HL-60 (cell line): ENCODE data around the gene MACROD2.

Experiments
- DNase-seq, 2 experiments: peaks; one replicate each; pipeline ENCODE4 v3.0.0-alpha.2; 2010 to 2020; ENCODE audit warnings: low read depth in 1 of 2, low spot score in 1 of 2
- H3K27ac ChIP-seq: fragments of 250-450 bp; sonication (Bioruptor Pico); replicated peaks from 2 replicates; pipeline ENCODE4 v1.5.1; 2020; ENCODE audit warnings: mild to moderate bottlenecking, moderate library complexity
- H3K27me3 ChIP-seq: fragments of 250-450 bp; sonication (Bioruptor Pico); 2 replicates; pipeline ENCODE4 v1.5.1; 2021; ENCODE audit warnings: mild to moderate bottlenecking, moderate library complexity; ENCODE audit not compliant: insufficient read depth, poor library complexity, severe bottlenecking
- H3K4me3 ChIP-seq: replicated peaks from 2 replicates; pipeline ENCODE4 v1.5.1; 2011; ENCODE audit warnings: mild to moderate bottlenecking, control low read depth, low read length; ENCODE audit not compliant: insufficient read depth
- GABPA ChIP-seq: IDR thresholded peaks from 2 replicates; pipeline ENCODE4 v1.6.1; 2012; ENCODE audit warnings: low read depth
- POLR2AphosphoS5 ChIP-seq: IDR thresholded peaks from 2 replicates; pipeline ENCODE4 v1.6.1; 2012; ENCODE audit warnings: low read depth
- SPI1 ChIP-seq: IDR thresholded peaks from 2 replicates; pipeline ENCODE4 v1.6.1; 2012; ENCODE audit warnings: low read depth, mild to moderate bottlenecking, borderline replicate concordance
- TF ChIP-seq, protein P1 (sequence below): IDR thresholded peaks from one replicate; pipeline ENCODE4 v1.5.1; 2011; ENCODE audit warnings: low read length, control low read depth, inconsistent platforms; ENCODE audit not compliant: insufficient read depth
- TF ChIP-seq, protein P2 (sequence below): IDR thresholded peaks from 2 replicates; pipeline ENCODE4 v1.6.1; 2012; ENCODE audit warnings: low read depth; ENCODE audit not compliant: insufficient replicate concordance

Gene MACROD2

DNA sequence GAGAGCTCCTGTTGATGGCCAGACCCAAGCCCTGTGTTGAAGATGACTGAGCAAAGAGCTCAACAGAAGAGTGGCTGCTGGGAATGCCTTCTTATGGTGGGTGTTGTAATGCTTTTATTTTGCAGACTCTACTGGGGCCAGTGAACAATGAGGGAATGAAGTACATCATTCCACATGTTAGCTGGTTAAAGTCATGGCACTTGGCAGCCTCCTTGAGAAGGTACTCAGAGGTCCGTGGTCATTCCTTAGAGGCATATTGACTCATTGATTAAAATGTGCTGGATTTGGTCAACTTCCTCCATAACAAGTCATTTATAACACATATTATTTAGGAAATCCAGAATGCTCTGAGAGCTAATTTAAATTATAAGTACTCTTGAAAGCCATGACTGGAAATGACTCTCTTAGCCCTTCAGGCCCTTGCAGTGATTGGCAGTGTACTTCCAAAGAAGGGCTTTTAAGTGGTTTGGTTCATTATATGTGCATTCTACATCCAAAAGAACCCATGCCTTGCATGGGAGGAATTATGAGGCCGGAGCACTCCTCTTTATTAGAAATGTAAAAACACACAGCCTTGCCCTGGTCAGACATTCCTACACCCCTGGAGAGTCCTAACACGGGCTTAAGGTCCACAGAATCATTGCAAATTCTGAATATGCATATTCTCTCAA, 1601.0 kb downstream of the MACROD2 start:
- no peak overlapping the region for H3K27ac ChIP-seq
- no peak for DNase-seq
- no peak for TF ChIP-seq POLR2AphosphoS5
- TF ChIP-seq GABPA: no peak
- TF ChIP-seq, protein P1, sequence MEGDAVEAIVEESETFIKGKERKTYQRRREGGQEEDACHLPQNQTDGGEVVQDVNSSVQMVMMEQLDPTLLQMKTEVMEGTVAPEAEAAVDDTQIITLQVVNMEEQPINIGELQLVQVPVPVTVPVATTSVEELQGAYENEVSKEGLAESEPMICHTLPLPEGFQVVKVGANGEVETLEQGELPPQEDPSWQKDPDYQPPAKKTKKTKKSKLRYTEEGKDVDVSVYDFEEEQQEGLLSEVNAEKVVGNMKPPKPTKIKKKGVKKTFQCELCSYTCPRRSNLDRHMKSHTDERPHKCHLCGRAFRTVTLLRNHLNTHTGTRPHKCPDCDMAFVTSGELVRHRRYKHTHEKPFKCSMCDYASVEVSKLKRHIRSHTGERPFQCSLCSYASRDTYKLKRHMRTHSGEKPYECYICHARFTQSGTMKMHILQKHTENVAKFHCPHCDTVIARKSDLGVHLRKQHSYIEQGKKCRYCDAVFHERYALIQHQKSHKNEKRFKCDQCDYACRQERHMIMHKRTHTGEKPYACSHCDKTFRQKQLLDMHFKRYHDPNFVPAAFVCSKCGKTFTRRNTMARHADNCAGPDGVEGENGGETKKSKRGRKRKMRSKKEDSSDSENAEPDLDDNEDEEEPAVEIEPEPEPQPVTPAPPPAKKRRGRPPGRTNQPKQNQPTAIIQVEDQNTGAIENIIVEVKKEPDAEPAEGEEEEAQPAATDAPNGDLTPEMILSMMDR: no peak
- TF ChIP-seq SPI1: no peak
- TF ChIP-seq, protein P2, sequence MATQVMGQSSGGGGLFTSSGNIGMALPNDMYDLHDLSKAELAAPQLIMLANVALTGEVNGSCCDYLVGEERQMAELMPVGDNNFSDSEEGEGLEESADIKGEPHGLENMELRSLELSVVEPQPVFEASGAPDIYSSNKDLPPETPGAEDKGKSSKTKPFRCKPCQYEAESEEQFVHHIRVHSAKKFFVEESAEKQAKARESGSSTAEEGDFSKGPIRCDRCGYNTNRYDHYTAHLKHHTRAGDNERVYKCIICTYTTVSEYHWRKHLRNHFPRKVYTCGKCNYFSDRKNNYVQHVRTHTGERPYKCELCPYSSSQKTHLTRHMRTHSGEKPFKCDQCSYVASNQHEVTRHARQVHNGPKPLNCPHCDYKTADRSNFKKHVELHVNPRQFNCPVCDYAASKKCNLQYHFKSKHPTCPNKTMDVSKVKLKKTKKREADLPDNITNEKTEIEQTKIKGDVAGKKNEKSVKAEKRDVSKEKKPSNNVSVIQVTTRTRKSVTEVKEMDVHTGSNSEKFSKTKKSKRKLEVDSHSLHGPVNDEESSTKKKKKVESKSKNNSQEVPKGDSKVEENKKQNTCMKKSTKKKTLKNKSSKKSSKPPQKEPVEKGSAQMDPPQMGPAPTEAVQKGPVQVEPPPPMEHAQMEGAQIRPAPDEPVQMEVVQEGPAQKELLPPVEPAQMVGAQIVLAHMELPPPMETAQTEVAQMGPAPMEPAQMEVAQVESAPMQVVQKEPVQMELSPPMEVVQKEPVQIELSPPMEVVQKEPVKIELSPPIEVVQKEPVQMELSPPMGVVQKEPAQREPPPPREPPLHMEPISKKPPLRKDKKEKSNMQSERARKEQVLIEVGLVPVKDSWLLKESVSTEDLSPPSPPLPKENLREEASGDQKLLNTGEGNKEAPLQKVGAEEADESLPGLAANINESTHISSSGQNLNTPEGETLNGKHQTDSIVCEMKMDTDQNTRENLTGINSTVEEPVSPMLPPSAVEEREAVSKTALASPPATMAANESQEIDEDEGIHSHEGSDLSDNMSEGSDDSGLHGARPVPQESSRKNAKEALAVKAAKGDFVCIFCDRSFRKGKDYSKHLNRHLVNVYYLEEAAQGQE: no peak
- no peak overlapping the region for H3K4me3 ChIP-seq
- H3K27me3 ChIP-seq: no peaks in the 10 kb centered on the region

DNA sequence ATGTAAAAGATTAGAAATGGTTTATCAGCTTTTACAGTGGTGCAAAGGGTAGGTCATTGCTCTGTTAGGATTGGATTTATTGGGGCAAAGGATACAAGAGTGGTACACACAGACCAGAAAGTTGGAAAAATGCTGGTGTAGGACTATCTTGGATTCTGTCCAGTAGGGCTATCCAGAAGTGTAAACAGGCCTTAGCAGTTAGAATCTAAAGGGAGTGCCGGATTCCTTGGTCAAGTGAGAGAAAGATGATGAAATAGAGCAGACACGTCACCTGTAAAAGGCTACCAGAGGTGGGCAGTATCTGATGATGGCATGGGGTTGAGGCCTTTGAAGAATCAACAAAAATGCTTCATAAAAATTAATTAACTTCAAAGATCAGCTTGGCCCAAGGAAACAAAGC, 1602.0 kb downstream of the MACROD2 start:
- no peak for DNase-seq
- no peak overlapping the region for H3K4me3 ChIP-seq
- H3K27ac ChIP-seq: no peak overlapping the region
- no peak for TF ChIP-seq GABPA
- TF ChIP-seq SPI1: no peak
- no peak for TF ChIP-seq POLR2AphosphoS5
- TF ChIP-seq, protein P2: no peak
- H3K27me3 ChIP-seq: no peaks in the 10 kb centered on the region

DNA sequence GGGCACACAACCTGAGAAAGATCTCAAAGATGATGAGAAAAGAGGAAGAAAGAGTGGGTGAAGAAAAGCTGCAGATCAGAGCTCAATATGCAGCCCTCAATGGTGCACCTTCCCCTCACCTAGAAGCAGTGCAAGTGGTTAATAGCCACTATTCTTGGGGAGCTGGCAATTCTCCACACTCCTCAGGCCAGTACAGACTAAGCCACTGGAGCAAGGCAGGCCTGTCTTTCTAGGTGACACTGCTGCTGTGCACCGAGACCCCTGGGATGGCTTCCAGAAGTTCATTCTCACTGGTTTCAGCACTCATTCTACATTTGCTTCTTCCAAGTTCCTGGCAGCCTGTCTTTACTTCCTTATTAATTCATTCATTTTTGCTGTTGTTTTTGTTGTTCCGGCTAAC, 1604.6 kb downstream of the MACROD2 start:
- Histone ChIP-seq H3K4me3 (no peak overlapping the region), H3K27ac (no peak overlapping the region), H3K27me3 (no peaks in the 10 kb centered on the region)
- TF ChIP-seq POLR2AphosphoS5: no peak
- DNase-seq: no peak

DNA sequence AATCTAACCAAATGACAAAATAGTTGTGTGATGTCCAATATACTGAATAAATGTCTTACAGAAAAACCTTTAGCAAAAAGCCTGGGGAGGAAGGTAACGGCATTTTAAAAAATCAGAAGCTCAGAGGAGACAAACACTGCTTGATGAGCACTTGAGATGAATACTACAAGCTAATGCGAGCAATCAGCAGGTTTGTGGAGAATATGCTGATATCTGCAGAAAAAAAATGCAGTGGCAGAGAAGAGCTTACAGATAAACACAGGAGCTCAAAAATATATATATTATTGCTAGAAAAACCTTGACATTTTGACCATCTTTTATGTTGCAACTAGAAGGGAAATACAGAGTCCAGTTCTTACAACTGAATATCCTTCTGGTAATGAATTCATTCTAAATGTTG, 1605.2 kb downstream of the MACROD2 start:
- Histone ChIP-seq H3K27ac (no peak overlapping the region), H3K27me3 (no peaks in the 10 kb centered on the region), H3K4me3 (no peak overlapping the region)
- DNase-seq: no peak
- TF ChIP-seq GABPA (no peak), SPI1 (no peak), POLR2AphosphoS5 (no peak)
- TF ChIP-seq, protein P1: no peak
- TF ChIP-seq, protein P2: no peak
